A549 (cell line): ENCODE measurements around the gene CLMN. TPM values are rescaled to one million over a fixed set of nuclear protein-coding genes. Genes with fewer than 3 reads are reported as not detected.

ENCODE experiments used
- ATAC-seq, 2 experiments: fragments of 200-7000 bp in 1 of 2; fragments of >200 bp in 1 of 2; cut with Nextera tagmentation in 1 of 2; cut with Tn5 transposase in 1 of 2; 3 replicates each; pipeline versions ENCODE4 v1.8.0 to v1.9.1; 2018 to 2020; ENCODE audit warnings: mild to moderate bottlenecking in 1 of 2, moderate library complexity in 1 of 2
- CTCF ChIA-PET: fragments of 300-600 bp; sonication (Branson Sonifier 250); formaldehyde crosslinking; extraction: SDS; loops from one replicate; lab custom pipeline; 2021; ENCODE audit warnings: antibody characterized with exemption, inconsistent platforms; lab: Yijun Ruan, JAX
- POLR2A ChIA-PET: fragments of 350-600 bp; formaldehyde crosslinking; extraction: SDS; loops from one replicate; lab custom pipeline; 2021; ENCODE audit warnings: antibody characterized with exemption, inconsistent platforms; lab: Yijun Ruan, JAX
- DNase-seq, 2 experiments: peaks; one replicate each; pipeline versions ENCODE4 v3.0.0 to v3.0.0-alpha.2; 2011 to 2016; ENCODE audit warnings: low read depth in 1 of 2, low spot score in 1 of 2
- FAIRE-seq: peaks from 2 replicates; lab custom pipeline; 2011; peaks lifted over from hg19 to GRCh38; lab: Jason Lieb, UNC
- H3K27ac ChIP-seq, 2 experiments: fragments of >200 bp; sonication (Bioruptor Twin); formaldehyde crosslinking; 3 replicates each; pipeline ENCODE4 v1.5.1; 2016 to 2017
- H3K4me1 ChIP-seq: fragments of >200 bp; sonication (Bioruptor Twin); formaldehyde crosslinking; 3 replicates; pipeline ENCODE4 v1.6.1; 2016
- H3K4me2 ChIP-seq: fragments of >200 bp; sonication (Bioruptor Twin); formaldehyde crosslinking; 3 replicates; pipeline ENCODE4 v1.6.1; 2016
- H3K4me3 ChIP-seq: fragments of >200 bp; sonication (Bioruptor Twin); formaldehyde crosslinking; 3 replicates; pipeline ENCODE4 v1.5.1; 2016
- H3K9me3 ChIP-seq: fragments of >200 bp; sonication (Bioruptor Twin); formaldehyde crosslinking; 3 replicates; pipeline ENCODE4 v1.6.1; 2016
- CEBPB ChIP-seq, 2 experiments: fragments of >200 bp in 1 of 2; sonication (Bioruptor Twin) in 1 of 2; formaldehyde crosslinking in 1 of 2; IDR thresholded peaks; 2 replicates each; pipeline ENCODE4 v1.6.1; 2012 to 2016
- CTCF ChIP-seq: fragments of >200 bp; sonication (Bioruptor Twin); formaldehyde crosslinking; IDR thresholded peaks from 3 replicates; pipeline ENCODE4 v1.5.1; 2016
- ELK1 ChIP-seq: fragments of 150-350 bp; IDR thresholded peaks from 2 replicates; pipeline ENCODE4 v1.6.1; 2014; ENCODE audit warnings: low read depth, mild to moderate bottlenecking, low read length
- EP300 ChIP-seq, 2 experiments: fragments of >200 bp; sonication (Bioruptor Twin); formaldehyde crosslinking; IDR thresholded peaks; 2 replicates in 1 of 2; 3 replicates in 1 of 2; pipeline ENCODE4 v1.6.1; 2016 to 2017
- ESRRA ChIP-seq: fragments of 150-350 bp; IDR thresholded peaks from 2 replicates; pipeline ENCODE4 v1.6.1; 2014; ENCODE audit warnings: mild to moderate bottlenecking, low read length, borderline replicate concordance
- HDAC2 ChIP-seq: fragments of 200-600 bp; sonication (generic); IDR thresholded peaks from 2 replicates; pipeline ENCODE4 v1.6.1; 2016
- HEYL ChIP-seq: fragments of 250-450 bp; sonication (Bioruptor Pico); IDR thresholded peaks from 2 replicates; pipeline ENCODE4 v1.8.0; 2021; ENCODE audit warnings: mild to moderate bottlenecking, moderate library complexity
- HMGXB4 ChIP-seq: fragments of 250-450 bp; sonication (Bioruptor Pico); IDR thresholded peaks from 2 replicates; pipeline ENCODE4 v1.5.0; 2021; ENCODE audit warnings: mild to moderate bottlenecking, moderate library complexity, borderline replicate concordance
- HOXA7 ChIP-seq: fragments of 250-450 bp; sonication (Bioruptor Pico); IDR thresholded peaks from 2 replicates; pipeline ENCODE4 v1.5.0; 2020; ENCODE audit warnings: mild to moderate bottlenecking, moderate library complexity
- JUN ChIP-seq, 2 experiments: fragments of >200 bp; sonication (Bioruptor Twin); formaldehyde crosslinking; IDR thresholded peaks; 2 replicates in 1 of 2; 3 replicates in 1 of 2; pipeline ENCODE4 v1.6.1; 2016 to 2017
- JUNB ChIP-seq: fragments of >200 bp; sonication (Bioruptor Twin); formaldehyde crosslinking; IDR thresholded peaks from 2 replicates; pipeline ENCODE4 v1.6.1; 2016
- KDM1A ChIP-seq: fragments of 200-600 bp; sonication (generic); IDR thresholded peaks from 2 replicates; pipeline ENCODE4 v1.6.1; 2016; ENCODE audit warnings: low read depth, mild to moderate bottlenecking
- MAFK ChIP-seq: fragments of 450-650 bp; IDR thresholded peaks from 2 replicates; pipeline ENCODE4 v1.6.1; 2014; ENCODE audit not compliant: partially characterized antibody
- MYC ChIP-seq: IDR thresholded peaks from 2 replicates; pipeline ENCODE4 v1.6.1; 2012; ENCODE audit warnings: mild to moderate bottlenecking, inconsistent platforms, low read length, improper control_type of control experiment, borderline replicate concordance
- NPAS2 ChIP-seq: fragments of 250-450 bp; sonication (Bioruptor Pico); IDR thresholded peaks from 2 replicates; pipeline ENCODE4 v1.8.0; 2022; ENCODE audit warnings: mild to moderate bottlenecking, moderate library complexity, borderline replicate concordance
- PBX3 ChIP-seq: IDR thresholded peaks from 2 replicates; pipeline ENCODE4 v1.6.1; 2012
- PHF8 ChIP-seq: fragments of 200-600 bp; sonication (generic); IDR thresholded peaks from 2 replicates; pipeline ENCODE4 v1.6.1; 2016; ENCODE audit warnings: low read depth, mild to moderate bottlenecking, antibody characterized with exemption, moderate library complexity, borderline replicate concordance
- POLR2AphosphoS2 ChIP-seq: conservative IDR thresholded peaks from 2 replicates; pipeline ENCODE4 v1.6.1; 2012; ENCODE audit warnings: low read length, improper control_type of control experiment, inconsistent platforms
- RAD21 ChIP-seq, 2 experiments: fragments of >200 bp in 1 of 2; sonication (Bioruptor Twin) in 1 of 2; formaldehyde crosslinking in 1 of 2; IDR thresholded peaks in 1 of 2; conservative IDR thresholded peaks in 1 of 2; 2 replicates in 1 of 2; 3 replicates in 1 of 2; pipeline ENCODE4 v1.6.1; 2012 to 2018; ENCODE audit warnings: inconsistent platforms in 1 of 2
- SMC3 ChIP-seq: fragments of >200 bp; sonication (Bioruptor Twin); formaldehyde crosslinking; IDR thresholded peaks from 3 replicates; pipeline ENCODE4 v1.6.1; 2018; ENCODE audit warnings: inconsistent platforms
- SREBF2 ChIP-seq: fragments of 450-650 bp; IDR thresholded peaks from 2 replicates; pipeline ENCODE4 v1.6.1; 2014; ENCODE audit warnings: mild to moderate bottlenecking, moderate library complexity
- TP53 ChIP-seq: fragments of 250-450 bp; sonication (Bioruptor Pico); IDR thresholded peaks from 2 replicates; pipeline ENCODE4 v1.5.0; 2021; ENCODE audit warnings: mild to moderate bottlenecking, moderate library complexity
- WGBS: methylation state at CpG from one replicate; pipeline ENCODE4 v1.1.6; 2017; ENCODE audit errors: missing lambda C conversion rate; 5-methylcytosine and 5-hydroxymethylcytosine counted together
- polyA plus RNA-seq, 4 experiments: library from polyadenylated mRNA; depleted of rRNA in 3 of 4; stranded (reverse); fragments of >200 nt; fragmentation: RNase III in 1 of 4; extraction: RNeasy Plus Mini Kit Qiagen cat#74134 plus additional on column Dnase treatment in 1 of 4; gene quantifications; 2 replicates in 3 of 4; 3 replicates in 1 of 4; pipeline ENCODE4 v1.2.3, GENCODE V29; 2011 to 2017
- TF ChIP-seq, protein P1 (sequence below): fragments of 250-450 bp; sonication (Bioruptor Pico); IDR thresholded peaks from 2 replicates; pipeline ENCODE4 v1.5.0; 2020; ENCODE audit warnings: low read depth, mild to moderate bottlenecking, moderate library complexity
- TF ChIP-seq, protein P2 (sequence below): fragments of >200 bp; sonication (Bioruptor Twin); formaldehyde crosslinking; IDR thresholded peaks from 2 replicates; pipeline ENCODE4 v1.6.1; 2016

Gene CLMN
- polyA plus RNA-seq, 2 of the 4 experiments (the other 2 are of a cell fraction): 2.9 to 10.6 TPM

DNA sequence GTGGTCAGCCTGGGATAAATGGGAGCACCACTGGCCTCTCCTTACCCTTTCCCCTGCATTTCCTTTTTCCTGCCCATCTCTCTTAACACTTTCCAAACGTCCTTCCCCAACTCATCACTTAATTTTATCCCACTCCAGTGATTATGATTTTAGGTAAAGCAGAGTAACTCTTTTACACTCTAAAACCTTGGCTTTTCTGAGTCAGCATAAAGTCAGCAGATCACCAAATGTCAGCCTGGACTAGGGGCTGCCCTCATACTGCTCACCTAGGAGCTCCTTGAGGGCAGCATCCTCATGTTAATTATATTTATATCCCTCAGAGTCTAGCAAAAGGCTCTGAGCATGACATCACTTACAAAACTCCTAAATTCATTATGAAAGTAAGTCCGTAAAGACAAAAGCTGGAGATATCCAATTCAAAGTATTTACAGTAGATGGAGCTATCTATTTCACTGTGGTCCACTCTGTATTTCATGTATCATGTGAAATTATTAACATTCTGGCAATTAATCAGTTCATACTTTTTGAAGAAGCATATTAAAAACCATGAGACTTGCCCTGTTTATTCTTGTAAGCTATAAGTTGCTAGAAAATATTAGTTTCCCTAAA, 145.4 kb downstream of the CLMN start:
- no peak overlapping the region for H3K27ac ChIP-seq
- H3K4me1 ChIP-seq: no peaks in the 10 kb centered on the region
- DNase-seq: no peak
- no peaks in the 10 kb centered on the region for H3K9me3 ChIP-seq
- peak; percentile 37; the same call in 2 of the 3 replicates for TF ChIP-seq CTCF
- TF ChIP-seq CEBPB (IDR thresholded peaks at IDR 0.05): no peak
- no peak for TF ChIP-seq HOXA7 (CRISPR knock-in tag)
- TF ChIP-seq, protein P1, sequence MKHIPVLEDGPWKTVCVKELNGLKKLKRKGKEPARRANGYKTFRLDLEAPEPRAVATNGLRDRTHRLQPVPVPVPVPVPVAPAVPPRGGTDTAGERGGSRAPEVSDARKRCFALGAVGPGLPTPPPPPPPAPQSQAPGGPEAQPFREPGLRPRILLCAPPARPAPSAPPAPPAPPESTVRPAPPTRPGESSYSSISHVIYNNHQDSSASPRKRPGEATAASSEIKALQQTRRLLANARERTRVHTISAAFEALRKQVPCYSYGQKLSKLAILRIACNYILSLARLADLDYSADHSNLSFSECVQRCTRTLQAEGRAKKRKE (CRISPR knock-in tag): no peak
- TF ChIP-seq HDAC2: no peak
- peak; percentile 80 for TF ChIP-seq MAFK
- TF ChIP-seq POLR2AphosphoS2: no peak
- peak; percentile 28 to 40; a peak in 2 of 5 replicates for TF ChIP-seq RAD21 (conservative IDR thresholded peaks at IDR 0.05 in 1 of 2, IDR thresholded peaks at IDR 0.05 in 1 of 2)
- no peak for TF ChIP-seq JUN (IDR thresholded peaks at IDR 0.05)
- no peak for TF ChIP-seq HMGXB4
- peak; percentile 45; the same call in 2 of the 3 replicates for TF ChIP-seq SMC3
- no peak for TF ChIP-seq EP300 (IDR thresholded peaks at IDR 0.05)
- TF ChIP-seq, all 56 proteins: peak for 4
- CTCF ChIA-PET: interaction anchor here (0.6 to 1.2 kb wide), 3 partner anchors 237 to 258 kb away, joined by 3 to 6 read pairs (median 6); no protein-coding TSS in a partner anchor
- H3K4me3 ChIP-seq: no peak overlapping the region
- FAIRE-seq: peak; percentile 49
- no peak overlapping the region for H3K4me2 ChIP-seq
- no peak; a peak in 1 of 6 replicates for ATAC-seq
- 35% methylated on average over 2 of the region's 2 CpGs for WGBS
- POLR2A ChIA-PET: no interaction called here

GRCh38 chr14:95173518-95173917, 146.2 kb downstream of the CLMN start:
- no peak for DNase-seq
- H3K27ac ChIP-seq: no peak overlapping the region
- ChIA-PET CTCF (no interaction called here), POLR2A (no interaction called here)
- no peak for FAIRE-seq
- H3K4me1 ChIP-seq: no peaks in the 10 kb centered on the region
- TF ChIP-seq MAFK (no peak), TP53 (CRISPR knock-in tag) (no peak), CEBPB (IDR thresholded peaks at IDR 0.05) (no peak), MYC (no peak), EP300 (IDR thresholded peaks at IDR 0.05) (no peak), KDM1A (no peak), HDAC2 (no peak), ESRRA (no peak), NPAS2 (no peak), JUNB (no peak), PBX3 (no peak), ELK1 (no peak), SREBF2 (no peak), HEYL (CRISPR knock-in tag) (no peak), PHF8 (no peak), HOXA7 (CRISPR knock-in tag) (no peak)
- TF ChIP-seq, protein P2, sequence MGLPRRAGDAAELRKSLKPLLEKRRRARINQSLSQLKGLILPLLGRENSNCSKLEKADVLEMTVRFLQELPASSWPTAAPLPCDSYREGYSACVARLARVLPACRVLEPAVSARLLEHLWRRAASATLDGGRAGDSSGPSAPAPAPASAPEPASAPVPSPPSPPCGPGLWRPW: no peak
- no peak overlapping the region for H3K4me3 ChIP-seq
- H3K9me3 ChIP-seq: no peaks in the 10 kb centered on the region
- no peak overlapping the region for H3K4me2 ChIP-seq
- ATAC-seq: peak in 1 of 2 experiments; percentile 34; a peak in 2 of 6 replicates
